Glomerular endothelial cell (primary cell): Measurements from ENCODE around the gene SUSD3. TPM values are rescaled to one million over a fixed set of nuclear protein-coding genes. Genes with fewer than 3 reads are reported as not detected.
A peak's percentile ranks its signal among the peaks of the same experiment; 100 is the strongest.
"Not testable (repeated sequence)": the region's sequence is repeated elsewhere in the genome, so short reads cannot be mapped to it uniquely, and the experiment has no call there.

Experiments used
- DNase-seq: peaks from one replicate; pipeline ENCODE4 v3.0.0-alpha.2; 2011; ENCODE audit warnings: low read depth, low spot score; ENCODE audit errors: extremely low read depth
- total RNA-seq: library from RNA; depleted of rRNA; stranded (reverse); fragments of >200 nt; gene quantifications from 2 replicates; pipeline ENCODE4 v1.2.3, GENCODE V29; 2015

Gene SUSD3
- total RNA-seq, 1 donor from 2014 or later = not detected

DNA sequence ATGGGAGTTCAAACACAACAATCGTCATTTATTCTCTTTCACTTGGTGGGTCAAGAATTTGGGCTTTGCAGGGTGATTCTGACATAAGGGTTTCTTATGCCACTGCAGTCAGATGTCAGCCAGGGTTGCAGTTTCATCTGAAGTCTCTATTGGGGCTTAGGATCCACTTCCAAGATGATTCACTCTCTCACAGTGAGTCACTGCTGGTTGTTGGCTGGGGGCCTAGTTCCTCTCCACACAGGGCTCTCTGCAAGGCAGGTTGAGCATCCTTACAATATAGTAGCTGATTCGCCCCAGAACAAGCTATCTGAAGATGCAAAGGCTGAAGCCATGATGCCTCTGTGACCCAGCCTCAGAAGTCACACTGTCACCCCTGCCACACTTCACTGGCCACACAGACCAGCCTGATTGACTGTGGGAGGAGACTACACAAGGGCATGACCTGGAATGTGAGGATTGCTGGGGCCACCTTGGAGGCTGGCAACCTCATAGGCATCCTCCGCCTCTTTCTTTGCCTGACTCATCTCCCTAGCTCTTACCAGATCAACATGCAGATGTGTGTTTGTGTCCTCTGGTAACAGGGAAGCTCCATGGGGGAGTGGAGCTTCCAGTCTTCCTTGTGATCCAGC is 33.1 kb downstream of the SUSD3 start:
- DNase-seq = no peak

DNA sequence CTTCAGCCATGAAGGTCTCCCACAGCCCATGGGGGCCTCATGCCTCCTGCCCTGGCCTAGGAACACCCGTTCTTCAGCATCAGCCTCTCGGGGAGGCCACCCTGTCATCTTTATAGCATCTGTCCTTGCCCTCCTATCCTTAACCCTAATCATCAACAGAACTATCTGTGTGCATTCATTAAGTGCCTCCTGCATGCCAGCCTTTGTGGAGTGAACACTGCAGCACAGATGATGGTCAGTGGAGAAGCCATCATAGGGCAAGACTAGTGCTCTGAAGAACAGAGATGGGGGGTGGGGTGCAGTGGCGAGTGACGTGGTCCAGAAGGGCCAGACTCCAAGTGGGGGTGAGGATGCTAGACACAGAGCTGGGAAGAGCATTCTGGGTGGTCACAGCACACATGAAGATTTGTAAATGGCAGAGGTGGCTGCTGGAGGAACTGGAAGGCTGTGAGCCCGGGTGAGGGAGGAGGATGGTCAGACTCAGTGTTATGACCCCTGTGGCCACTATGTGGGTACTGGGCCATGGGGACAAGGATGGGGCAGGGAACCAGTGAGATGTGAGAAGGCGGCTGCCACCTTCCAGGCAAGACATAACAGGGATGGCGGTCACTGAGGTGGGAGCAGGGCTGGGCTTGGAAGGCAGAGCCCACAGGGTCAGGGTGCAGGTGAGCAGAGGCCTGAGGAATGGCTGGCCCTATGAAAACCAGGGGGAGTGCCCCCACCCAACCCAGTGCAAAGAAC is 33.9 kb downstream of the SUSD3 start:
- no peak for DNase-seq

DNA sequence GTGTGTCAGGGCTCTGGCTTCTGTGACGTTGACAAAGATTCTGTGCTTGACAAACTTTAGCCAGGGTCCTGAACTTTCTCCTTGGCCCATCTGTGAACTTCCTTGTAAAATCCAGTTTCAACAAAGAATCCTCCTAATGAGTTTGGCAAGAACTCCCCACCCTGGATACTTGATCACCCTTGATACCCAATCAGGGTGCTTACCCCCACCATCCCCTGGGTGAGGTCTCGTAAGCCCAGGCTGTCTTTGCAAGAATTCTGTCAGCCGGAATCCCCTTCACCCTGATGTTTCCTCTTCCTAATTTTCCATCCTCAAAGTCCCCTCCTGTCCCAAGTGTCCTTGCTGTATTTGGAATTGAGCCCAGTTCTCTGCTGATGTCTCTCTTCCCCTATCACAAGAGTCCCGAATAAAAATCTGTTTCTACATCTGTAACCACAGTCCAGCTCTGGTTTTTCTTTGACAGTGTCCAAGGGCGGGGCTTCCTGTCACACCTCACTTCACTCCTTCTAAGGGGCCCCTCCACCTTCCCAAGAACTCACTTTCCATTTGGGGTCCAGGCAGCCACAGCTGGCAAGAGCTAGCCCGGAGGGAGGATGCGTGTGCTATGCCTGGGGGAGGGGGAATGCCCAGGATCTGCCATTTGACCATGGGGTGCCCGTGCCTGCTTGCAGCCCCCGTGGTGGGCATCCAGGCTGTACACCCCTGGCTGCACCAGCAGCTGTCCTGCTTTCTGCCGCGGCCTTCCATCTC is 34.8 kb downstream of the SUSD3 start:
- no peak for DNase-seq

DNA sequence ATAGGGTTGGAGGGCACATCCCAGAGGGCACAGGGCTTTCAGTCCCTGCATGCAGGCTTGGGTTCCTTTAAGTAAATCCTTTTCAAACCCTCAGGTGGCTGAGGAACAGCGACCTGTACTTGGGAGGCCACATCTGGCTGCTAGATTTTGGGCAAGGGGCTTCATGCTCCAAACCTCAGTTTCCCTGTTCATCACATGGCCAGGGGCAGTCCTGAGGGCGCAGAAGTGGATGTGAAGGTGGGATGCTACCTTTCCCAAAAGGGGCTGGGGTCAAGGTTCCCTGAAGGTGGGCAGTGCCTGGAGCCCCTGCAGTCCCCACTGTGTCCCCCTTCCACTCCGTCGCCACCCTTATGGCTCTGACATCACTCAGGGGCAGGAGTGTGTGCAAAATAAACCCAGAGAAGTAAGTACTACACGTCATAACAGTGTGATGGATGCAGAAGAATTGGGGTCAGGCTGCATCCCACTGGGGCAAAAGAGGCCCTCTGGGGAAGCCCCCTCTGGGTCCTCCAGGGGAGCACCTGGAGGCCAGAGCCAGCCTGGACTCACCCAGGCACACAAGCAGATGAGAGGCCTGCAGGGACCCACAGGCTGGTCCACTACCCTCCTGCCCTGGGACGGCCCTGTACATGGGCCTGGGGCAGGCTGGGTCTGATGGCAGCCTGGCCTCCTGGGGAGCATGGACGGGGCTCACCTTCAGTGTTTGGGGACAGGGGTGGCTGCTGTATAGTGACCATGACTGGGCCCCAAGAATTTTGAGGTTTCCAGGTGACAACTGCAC is 35.6 kb downstream of the SUSD3 start:
- DNase-seq = no peak

DNA sequence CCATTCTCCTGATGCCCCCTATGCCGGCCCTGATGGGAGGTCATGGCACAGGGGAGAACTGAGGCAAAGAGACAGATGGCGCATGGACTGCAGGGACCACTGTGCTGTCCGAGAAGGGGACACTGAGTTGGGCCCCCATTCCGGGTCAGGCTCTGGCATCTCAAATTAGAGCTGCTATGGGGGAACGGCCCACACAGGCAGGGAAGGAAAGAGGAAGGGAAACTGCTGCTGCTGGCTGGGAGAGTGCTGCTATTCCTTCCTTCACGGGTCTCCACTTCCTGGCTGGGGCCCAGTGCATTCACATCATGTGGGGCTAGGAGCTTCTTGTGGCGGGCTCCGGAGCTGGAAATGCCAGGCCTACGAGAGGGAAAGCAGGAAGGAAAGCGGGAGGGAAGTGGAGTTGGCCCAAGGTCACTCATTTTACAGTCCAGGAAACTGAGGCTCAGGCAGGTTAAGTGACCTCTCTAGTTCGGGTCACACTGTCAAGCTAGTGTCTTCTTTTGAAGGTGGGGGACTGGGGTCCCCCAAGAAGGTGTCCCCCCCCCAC is 36.2 kb downstream of the SUSD3 start:
- DNase-seq = no peak

DNA sequence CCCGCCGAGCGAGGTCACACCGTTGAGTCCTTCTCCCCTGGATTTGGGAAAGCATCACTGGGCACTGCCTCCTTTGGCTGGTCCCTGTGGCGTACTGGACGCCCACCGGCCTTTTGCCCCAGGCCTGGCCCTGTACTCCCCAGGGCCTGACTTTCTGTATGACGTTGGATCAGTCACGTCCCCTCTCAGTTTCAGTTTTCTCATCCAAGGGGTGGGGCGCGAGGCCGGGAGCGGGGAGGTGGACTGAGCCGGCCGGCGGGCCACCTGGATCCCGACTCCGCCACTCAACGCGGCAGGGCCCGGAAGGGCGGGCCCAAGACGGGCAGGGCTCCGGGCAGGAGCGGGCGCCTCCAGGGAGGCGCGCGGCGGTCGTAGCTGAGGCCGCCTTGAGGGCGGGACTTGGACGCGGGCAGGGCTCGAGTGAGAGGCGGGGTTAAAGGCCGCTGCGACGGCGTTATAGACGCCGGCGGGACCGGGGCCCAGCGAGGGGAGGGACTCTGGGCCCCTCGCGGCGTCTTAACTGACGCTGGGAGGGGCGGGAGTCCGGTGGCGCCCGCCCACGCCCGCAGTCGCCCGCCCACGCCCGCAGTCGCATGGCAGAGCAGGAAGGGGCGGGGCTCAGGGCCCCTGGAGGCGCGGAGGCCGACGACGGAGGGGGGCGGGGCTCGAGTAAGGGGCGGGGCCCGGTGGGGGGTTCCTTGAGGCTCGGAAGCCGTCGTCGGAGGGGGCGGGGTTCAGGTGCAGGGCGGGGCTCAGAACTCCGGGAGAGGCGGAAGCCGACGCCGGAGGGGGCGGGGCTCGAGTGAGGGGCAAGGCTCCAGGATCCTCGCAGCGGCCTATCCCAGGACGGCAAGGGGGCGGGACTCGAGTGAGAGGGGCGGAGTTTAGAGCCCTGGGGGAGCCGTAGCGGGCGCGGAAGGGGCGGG is 37.0 kb downstream of the SUSD3 start:
- no peak for DNase-seq

DNA sequence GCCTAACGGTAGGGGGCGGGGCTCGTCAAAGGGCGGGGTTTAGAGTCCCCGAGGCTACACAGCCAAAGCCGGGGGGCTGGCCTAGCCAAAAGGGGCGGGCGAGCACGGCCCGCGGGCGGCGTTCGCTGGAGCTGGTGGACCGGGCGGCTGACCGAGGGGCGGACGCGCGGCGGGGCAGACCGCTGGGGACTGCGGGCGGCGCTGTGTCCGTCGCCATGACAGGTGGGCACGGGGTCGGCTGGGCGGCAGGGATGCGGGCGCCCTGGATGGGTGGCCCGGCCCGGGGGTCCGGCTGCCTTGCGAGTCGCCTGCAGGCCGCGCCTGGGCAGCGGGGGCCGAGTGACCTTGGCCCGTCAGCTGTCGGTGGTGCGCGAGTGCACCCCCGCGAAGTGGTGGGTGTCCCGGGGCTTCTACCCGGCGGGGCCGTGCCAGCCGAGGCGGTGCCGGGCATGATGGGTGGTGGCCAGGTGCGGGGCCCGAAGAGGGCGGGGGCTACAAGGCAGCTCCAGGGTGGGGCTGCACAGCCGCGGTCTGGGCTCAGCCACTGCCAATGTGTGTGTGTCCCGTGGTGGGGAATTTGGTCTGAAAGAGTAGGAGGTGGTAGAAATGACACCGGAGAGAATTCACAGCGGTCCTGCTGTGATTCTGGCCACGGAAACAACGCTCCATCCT is 37.8 kb downstream of the SUSD3 start, which contains the start of gene CARD19:
CARD19 (plus strand) TSS at position 87 of the 672 bp plus-strand sequence; CDS start at position 216, 129 bp downstream.
- DNase-seq = no peak

DNA sequence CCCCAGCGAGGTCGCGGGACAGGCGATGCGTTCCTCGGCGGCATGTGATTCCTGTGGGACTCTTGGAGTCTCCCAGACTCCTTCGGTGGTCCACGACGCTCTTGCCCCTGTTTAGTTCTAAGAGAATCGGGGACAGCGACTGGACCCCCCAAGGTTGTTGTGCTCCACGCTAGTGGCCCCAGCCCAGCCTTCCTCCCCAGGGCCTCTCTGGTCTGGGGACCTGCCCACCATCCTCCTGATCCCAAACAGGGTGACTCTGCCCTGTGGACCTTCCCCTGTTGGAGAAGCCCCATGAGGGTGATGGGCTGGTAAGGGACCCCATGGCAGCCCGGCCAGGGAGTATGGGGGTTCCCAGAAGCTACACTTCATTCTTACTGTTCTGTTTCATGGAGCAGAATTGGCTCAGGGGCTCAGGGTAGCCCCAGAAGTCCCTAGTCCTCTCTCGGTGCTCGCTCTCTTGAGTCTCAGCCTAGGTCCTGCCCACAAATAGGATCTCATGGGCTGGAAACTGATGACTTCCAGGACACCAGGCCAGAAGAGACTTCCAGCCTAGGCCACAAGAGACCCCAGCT is 38.4 kb downstream of the SUSD3 start:
- DNase-seq = no peak

DNA sequence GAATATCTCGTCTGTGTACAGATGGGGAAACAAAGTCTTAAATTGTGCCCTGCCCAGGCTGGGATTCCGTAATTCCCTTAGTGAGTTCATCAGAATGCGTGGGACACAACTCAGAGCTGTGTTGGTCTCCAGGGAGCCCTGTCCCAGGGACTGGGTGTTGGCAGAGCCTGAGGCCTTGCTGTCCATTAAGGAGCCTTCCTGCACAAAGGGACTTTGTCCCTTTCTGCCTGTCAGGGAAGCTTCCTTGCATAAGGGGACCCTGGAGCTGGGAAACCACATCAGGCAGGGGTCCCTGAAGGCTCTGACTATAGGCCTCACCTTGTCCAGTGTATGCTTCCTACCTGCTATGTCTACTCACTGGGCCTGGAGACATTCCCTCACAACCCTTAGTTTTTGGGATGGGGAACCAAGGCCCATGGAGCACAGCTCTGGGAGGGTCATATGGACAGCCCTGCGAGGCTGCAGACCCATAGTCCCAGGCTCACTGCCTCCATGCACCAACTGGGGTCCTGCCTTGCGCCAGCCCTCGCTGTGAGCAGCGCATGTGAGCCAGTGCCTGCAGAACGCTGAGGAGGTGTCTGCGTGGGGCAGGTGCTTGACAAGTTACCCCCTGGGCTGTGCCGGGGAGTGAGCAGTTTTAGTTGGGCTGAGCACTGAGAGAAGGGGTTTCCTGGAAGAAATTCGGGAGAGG is 39.2 kb downstream of the SUSD3 start:
- DNase-seq = no peak

DNA sequence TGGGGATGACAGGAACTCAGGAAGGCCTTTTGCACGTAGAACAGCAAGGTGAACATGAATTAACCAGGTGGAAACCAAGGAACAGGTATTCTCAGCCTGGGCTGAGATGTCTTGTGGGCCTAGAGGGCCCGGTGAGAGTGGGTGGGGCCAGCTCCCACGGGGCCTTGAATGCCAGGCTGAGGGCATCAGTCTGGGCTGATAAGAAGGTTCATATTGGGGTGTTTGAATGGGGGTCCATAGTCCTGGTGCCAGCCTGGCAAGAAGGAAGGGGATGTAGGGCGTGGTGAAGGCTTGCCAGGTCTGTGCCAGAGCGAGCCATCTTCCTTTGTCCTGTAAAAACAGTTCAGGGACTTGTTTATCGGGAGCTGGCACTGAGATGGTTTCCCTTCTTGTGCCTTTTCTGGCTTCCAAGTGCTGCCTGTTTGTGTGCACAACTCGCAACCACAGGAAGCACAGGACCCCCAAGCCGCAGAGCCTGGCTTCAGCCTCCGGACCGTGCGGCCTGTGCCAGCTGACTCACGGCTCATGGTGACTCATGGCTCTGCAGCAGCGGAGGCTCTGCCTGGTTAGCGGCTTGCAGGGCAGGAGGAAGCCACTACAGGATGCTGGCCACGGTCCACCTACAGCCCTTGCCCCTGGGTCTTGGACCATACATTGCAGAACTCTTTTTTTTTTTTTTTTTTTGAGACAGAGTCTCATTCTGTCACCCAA is 39.9 kb downstream of the SUSD3 start:
- DNase-seq = peak; percentile 78

DNA sequence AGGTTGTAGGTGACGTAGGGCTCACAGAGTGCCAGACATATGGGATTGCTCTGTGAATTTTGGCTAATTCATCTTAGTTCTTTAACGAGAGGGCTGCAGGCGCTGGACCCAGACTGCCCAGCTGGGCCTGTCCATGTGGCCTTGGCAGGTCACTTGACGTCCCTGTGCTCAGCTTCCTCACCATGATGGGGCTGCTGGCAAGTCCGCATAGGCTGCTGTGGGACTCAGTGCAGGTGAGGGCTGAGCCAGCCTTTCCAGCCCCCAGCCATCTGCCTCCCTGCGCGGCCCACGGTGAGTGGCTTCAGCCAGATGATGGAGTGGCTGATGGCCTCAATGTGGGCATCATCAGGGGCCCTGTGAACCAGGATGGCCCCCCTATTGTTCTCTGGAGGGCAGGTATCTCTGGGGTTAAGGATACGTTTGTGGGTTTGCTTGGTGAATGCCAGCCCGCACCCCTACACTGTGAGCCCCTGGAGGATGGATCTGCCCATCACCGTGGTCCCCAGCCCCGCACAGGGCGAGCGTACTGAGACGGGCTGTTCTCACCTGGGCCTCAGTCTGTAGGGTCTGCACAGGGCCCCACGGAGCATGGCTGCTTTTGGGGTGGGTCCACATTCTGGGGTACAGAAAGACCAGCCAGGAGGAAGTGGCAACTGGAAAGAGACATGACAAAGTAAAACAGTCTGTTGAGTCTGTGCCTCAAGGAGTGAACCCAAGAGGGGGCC is 41.2 kb downstream of the SUSD3 start:
- DNase-seq = no peak

DNA sequence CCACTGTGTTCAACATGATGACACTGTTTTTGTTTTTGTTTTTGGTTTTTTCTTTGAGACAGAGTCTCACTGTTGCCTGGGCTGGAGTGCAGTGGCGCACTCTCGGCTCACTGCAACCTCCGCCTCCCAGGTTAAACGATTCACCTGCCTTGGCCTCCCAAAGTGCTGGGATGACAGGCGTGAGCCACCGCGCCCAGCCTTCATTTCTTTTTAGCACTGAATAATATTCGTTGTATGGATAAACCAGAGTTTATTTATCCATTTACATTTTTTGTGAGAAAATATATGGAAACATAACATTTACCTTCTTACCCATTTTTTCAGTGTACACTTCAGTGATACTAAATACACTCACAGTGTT is 41.8 kb downstream of the SUSD3 start:
- DNase-seq = no peak

DNA sequence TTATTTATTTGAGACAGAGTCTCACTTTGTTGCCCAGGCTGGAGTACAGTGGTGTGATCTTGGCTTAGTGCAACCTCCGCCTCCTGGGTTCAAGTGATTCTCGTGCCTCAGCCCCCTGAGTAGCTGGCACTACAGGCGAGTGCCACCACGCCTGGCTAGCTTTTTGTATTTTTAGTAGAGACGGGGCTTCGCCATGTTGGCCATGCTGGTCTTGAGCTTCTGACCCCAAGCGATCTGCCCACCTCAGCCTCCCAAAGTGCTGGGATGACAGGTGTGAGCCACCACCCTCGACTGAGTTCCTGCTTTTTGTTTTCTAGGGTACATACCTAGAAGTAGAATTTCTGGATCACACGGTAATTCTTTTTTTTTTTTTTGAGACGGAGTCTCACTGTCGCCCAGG is 42.6 kb downstream of the SUSD3 start:
- not testable (repeated sequence) for DNase-seq

DNA sequence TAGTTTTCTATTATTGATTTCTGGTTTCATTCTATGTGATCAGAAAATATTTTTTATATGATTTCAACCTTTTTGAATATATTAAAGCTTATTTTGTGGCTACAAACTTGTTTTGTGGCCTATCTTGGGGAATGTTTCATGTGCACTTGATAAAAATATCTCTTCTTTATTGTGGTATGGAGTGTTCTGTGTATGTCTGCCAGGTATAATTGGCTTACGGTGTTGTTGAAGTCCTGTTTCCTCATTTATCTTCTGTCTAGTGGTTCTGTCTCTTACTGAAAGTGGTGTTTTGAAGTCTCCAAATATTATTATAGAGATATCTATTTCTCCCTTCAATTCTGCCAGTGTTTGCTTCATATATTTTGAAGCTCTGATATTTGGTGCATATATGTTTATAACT is 47.1 kb downstream of the SUSD3 start:
- no peak for DNase-seq

DNA sequence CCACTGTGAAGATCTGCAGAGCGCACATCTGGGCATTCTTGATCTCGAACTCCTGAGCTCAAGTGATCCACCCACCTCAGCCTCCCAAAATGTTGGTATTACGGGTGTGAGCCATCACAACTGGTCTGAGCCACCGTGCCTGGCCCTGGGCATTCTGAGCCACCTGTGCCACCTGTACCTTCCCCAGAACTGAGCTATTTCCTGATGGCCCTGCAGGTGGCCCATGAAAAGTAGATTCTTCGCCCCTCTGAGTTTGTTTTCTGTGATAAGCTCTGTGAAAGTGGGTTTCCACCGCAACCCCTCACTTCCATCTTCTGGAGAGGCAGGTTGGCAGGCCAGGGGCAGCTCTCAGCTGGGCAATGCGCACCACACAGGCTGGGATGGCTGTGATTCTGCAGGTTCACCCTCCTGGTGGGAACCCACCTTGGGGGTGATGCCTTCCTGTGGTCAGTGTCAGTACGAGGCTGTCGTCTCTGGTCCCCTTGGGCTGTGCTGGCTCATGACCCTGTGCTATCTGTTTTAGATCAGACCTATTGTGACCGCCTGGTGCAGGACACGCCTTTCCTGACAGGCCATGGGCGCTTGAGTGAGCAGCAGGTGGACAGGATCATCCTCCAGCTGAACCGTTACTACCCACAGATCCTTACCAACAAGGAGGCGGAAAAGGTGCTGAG is 48.8 kb downstream of the SUSD3 start:
- no peak for DNase-seq

DNA sequence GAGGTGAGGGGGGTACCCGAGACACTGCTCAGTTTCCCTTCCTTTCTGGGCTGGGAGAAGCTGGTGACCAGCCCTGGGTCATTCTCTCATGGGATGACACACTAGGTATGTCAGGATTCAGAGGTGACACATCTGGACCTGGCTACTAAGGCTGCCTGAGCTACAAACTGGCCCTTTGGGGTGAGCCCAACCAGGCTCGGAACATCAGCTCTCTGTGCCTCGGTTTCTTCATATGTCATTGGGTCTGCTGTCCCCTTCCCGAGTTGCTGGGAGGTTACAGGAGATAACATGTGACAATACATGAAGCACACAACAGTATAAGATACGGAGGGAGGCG is 49.3 kb downstream of the SUSD3 start:
- DNase-seq = no peak
